ENCODE measurements around the gene FHAD1.

FHAD1 gene

DNA sequence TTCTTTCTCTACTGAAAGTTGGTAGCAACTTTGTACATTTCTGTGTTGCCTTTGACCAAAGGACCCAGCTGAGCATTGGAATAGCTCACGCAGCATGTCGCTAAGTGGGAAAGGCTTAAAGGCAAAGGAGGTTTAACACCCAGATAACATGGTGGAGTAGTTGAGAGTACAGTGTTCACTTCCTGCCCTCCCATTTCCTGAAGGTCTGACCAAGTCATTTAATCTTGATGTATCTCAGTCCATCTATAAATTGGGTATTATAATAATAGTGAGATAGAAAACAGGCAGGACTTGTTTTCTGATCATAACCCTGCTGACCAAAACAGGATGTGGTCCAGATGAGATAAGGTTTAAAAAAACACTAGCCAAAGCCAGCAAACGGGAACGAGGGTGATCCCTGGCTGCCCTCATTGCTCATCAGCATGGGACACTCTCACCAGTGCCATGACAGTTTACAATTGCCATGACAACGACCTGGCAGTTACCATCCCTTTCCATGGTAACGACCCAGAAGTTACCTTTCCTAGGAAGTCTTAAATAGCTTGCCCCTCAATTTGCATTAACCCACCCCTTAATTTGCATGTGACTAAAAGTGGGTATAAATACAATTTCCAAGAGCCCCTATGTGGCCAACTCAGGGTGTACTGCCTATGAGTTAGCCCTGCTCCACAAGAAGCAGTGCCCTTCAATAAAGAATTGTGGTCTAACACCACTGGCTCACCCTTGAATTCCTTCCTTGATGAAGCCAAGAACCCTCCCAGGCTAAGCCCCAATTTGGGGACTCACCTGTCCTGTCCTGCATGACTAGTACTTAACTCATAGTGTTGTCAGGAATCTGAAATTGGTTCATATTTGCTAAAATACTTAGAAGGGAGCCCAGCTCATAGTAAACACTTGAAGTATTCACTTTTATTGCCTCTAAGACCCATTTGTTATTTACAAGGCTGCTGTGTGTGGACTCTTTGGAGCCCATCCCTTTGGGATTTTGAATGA lies 28.4 kb upstream of the FHAD1 start:
- DNase-seq (ENCODE audit: extremely low read depth in 1 of 2, low read depth in 1 of 2), result no peak

- DNase-seq (ENCODE audit: extremely low read depth in 1 of 2, low read depth in 1 of 2), result no peak
These were observed 27.6 kb upstream of the FHAD1 start for GRCh38 chr1:15219280-15220023.

DNA sequence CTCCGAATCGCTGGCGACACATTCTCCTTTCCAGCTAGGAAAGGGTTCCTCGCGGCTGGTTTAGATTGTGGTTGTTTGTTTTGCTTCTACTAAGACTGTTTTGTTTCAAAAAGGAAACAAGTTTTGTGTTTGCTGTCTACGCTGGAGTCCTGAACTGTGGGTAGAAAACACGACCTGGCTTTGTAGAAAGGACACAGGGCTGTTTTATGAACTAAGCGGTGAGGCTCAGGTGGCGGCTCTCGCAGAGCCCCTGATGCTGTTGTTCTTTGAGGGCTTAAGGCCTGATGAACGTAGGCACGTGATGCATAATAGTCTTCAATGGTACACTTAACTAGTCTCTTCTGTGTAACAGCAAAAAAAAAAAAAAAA lies 27.0 kb upstream of the FHAD1 start:
- DNase-seq (ENCODE audit: extremely low read depth in 1 of 2, low read depth in 1 of 2), result no peak

- no peak for DNase-seq (ENCODE audit: extremely low read depth in 1 of 2, low read depth in 1 of 2)
These were observed 26.1 kb upstream of the FHAD1 start for GRCh38 chr1:15220825-15221431.

DNA sequence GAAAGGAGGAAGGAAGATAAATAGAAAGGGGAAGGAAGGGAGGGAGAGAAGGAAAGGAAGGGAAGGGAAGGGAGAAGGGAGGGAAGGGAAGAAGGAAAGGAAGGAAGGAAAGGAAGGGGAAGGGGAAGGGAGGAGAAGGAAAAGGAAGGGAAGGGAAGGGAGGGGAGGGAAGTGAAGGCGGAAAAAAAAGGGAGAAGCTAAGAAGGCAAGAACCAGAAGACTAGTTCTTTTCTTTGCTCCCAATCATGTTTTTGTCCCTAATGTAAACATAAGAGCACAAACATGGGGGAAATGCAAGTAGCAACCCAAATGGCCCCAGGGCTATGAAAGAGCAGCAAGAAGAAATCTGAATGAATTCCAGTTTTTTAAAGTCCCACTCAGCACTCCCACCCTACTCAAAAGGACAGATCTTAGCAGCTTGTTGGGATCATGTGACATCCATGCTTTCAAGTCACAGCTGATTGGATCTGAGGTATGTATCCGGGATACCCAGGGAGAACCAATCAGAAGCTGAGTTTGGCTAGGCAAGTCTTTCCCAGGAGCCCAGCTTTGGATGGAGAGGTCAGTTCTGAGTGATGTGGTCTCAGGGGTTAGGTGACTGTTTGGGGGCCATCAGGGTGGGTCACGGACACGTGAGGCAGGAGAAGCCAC lies 24.2 kb upstream of the FHAD1 start:
- DNase-seq (ENCODE audit: extremely low read depth in 1 of 2, low read depth in 1 of 2), result no peak

GRCh38 chr1:15224259-15224869 lies 22.7 kb upstream of the FHAD1 start:
- DNase-seq (ENCODE audit: extremely low read depth in 1 of 2, low read depth in 1 of 2), result no peak

GRCh38 chr1:15224974-15225373 lies 22.0 kb upstream of the FHAD1 start:
- no peak for DNase-seq (ENCODE audit: extremely low read depth in 1 of 2, low read depth in 1 of 2)

DNA sequence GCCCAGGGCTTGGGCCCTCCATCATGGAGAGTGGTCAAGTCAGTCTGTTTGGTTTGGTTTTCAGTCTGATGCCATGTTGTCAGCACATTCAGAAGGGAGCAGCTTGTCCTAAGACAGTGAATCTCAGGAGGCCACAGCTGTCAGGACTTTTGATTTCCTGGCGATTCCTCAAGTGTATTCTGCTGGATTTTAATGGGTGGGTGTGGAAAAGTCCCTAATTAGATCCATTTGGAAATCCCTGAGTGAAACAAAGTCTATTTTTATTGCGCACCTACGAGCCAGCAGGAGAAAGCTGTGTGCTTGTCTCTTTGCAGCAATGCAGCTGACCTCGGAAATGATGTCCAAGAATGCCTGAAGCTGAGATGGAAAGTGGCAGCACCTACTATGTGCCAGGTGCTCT lies 21.6 kb upstream of the FHAD1 start:
- DNase-seq (ENCODE audit: extremely low read depth in 1 of 2, low read depth in 1 of 2), result no peak

DNA sequence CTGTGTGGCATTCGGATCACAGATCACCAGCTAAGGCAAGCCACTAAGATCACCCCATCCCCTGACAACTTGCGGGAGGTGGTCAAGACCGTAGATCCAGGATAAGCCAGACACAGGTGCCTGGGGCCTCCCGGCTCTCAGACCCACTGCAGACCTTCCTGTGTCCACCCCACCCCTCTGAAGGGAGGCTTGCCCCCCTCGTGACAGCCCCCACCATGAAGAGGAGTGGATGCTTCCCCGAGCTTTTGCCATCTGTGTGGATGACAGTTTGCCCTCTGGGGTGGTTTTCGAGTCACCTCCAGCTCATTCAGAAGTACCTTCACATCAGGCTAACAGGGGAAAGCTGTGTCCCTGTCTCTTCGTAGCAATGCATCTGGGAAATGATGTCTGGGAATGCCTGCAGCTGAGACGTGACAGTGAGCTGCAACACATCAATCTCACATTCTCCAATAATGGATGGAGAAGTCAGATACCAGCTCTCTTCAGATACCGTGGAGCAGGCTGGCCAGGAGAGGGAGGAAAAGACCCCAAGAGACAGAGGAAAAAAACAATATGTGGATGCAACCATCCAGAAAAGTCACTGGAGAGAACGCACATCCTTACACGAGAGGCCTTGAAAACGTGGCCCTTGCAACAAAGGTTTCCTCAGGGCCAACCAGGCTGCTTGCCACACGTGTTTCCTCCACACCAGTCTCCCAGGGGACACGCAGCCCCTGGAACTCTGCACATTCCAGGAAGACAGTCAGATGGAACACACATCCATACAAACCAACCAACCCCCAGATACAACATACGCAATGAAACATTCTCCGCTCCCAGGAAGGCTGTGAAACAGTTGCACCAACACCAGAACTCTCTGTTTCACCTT lies 20.4 kb upstream of the FHAD1 start:
- DNase-seq (ENCODE audit: extremely low read depth in 1 of 2, low read depth in 1 of 2), result no peak

DNA sequence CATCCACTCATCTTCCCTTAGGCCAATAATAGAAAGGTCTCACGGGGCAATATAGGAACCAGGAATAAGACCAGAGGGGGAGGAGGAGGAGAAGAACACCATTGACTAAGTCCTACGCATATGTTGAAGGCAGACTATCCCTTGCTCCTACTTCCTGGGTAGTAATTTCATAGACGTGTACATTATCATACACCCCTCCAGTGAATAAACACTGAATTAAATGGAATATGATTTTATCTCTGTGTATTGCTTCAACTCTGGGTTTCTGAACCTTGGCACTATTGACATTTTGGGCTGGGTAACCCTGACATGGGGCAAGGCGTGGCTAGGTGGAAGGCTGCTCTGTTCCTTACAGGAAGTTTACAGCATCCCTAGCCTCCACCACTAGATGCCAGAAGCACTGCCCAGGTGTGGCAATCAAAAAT lies 17.3 kb upstream of the FHAD1 start:
- DNase-seq (ENCODE audit: extremely low read depth in 1 of 2, low read depth in 1 of 2), result no peak

DNA sequence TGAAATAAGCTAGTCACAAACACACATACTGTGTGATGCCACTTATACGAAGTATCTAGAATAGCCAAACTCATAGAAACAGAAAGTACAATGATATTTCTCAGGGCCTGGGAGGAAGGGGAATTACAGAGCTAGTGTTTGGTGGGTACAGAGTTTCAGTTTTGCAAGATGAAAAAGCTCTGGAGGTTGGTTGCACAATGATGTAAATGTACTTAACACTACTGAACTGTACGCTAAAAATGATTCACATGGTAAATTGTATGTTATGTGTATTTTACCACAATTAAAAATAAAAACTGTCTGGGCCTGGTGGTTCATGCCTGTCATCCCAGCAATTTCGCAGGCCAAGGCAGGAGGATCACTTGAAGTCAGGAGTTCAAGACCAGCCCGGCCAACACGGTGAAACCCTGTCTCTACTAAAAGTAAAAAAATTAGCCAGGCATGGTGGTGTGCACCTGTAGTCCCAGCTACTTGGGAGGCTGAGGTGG lies 15.3 kb upstream of the FHAD1 start:
- no peak for DNase-seq (ENCODE audit: extremely low read depth in 1 of 2, low read depth in 1 of 2)

DNA sequence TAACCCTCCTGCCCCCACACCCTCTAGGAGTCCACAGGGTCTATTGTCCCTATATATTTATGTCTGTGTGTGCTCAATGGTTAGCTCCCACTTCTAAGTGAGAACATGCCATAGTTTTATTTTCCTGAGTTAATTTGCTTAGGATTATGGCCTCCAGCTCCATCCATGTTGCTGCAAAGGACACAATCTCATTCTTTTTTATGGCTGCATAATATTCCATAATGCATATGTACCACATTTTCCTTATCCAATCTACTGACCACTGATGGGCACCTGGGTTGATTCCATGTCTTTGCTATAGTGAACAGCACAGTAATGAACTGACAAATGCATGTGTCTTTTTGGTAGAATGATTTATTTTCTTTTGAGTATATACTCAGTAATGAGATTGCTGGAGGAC lies 13.3 kb upstream of the FHAD1 start:
- no peak for DNase-seq (ENCODE audit: extremely low read depth in 1 of 2, low read depth in 1 of 2)

GRCh38 chr1:15236321-15236721 lies 10.7 kb upstream of the FHAD1 start:
- no peak for DNase-seq (ENCODE audit: extremely low read depth in 1 of 2, low read depth in 1 of 2)

GRCh38 chr1:15236746-15237145 lies 10.3 kb upstream of the FHAD1 start:
- DNase-seq (ENCODE audit: extremely low read depth in 1 of 2, low read depth in 1 of 2), result no peak

DNA sequence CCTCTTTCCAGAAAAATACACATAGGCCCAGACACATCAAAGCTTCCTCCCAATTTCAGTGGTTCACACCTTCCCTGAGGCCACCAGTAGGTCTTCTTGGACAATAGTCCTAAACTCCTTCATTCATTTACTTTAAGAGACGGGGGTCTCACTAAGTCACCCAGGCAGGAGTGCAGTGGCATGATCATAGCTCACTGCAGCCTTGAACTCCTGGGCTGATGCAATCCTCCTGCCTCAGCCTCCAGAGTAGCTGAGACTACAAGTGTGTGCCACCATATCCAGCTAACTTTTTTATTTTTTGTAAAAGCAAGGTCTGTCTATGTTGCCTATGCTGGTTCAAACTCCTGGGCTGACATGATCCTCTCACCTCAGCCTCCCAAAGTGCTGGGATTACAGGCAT lies 8.2 kb upstream of the FHAD1 start:
- no peak for DNase-seq (ENCODE audit: extremely low read depth in 1 of 2, low read depth in 1 of 2)

GRCh38 chr1:15242766-15243165 lies 4.3 kb upstream of the FHAD1 start:
- no peak for DNase-seq (ENCODE audit: extremely low read depth in 1 of 2, low read depth in 1 of 2)

- no peak for DNase-seq (ENCODE audit: extremely low read depth in 1 of 2, low read depth in 1 of 2)
These were observed 3.6 kb upstream of the FHAD1 start for GRCh38 chr1:15243275-15244043.

DNA sequence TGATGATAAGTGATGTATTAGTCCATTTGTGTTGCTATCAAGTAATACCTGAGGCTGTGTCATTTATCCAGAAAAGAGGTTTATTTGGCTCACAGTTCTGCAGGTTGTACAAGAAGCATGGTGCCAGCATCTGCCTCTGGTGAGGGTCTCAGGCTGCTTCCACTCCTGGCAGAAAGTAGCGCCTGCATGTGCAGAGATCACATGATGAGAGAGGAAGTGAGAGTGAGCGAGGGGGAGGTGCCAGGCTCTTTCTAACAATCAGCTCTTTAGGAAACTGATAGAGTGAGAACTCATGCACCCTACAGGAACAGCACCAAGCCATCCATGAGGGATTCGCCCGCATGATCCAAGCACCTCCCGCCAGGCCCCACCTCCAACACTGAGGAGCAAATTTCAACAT lies 2.2 kb upstream of the FHAD1 start:
- DNase-seq (ENCODE audit: extremely low read depth in 1 of 2, low read depth in 1 of 2), result no peak
